HEK293T (cell line): Measurements from ENCODE around the gene ZNF534.
"Not testable (repeated sequence)": the region's sequence is repeated elsewhere in the genome, so short reads cannot be mapped to it uniquely, and the experiment has no call there.

Experiments used
- CTCF ChIA-PET: fragments of 350-600 bp; formaldehyde crosslinking; extraction: SDS; loops from one replicate; lab custom pipeline; 2021; ENCODE audit warnings: antibody characterized with exemption, inconsistent platforms; lab: Yijun Ruan, JAX
- POLR2A ChIA-PET: fragments of 350-600 bp; formaldehyde crosslinking; extraction: SDS; loops from one replicate; lab custom pipeline; 2020; ENCODE audit warnings: antibody characterized with exemption, inconsistent platforms; lab: Yijun Ruan, JAX
- DNase-seq: peaks from one replicate; pipeline ENCODE4 v3.0.0; 2012; ENCODE audit warnings: mixed read lengths; ENCODE audit errors: extremely low spot score
- ARNT ChIP-seq: fragments of 450-650 bp; IDR thresholded peaks from 2 replicates; pipeline ENCODE4 v1.6.1; 2017; ENCODE audit warnings: mild to moderate bottlenecking
- BHLHE40 ChIP-seq: fragments of 450-650 bp; IDR thresholded peaks from 2 replicates; pipeline ENCODE4 v1.6.1; 2016; ENCODE audit warnings: mild to moderate bottlenecking, moderate library complexity, borderline replicate concordance
- CTBP1 ChIP-seq: fragments of 450-650 bp; IDR thresholded peaks from 2 replicates; pipeline ENCODE4 v1.6.1; 2016; ENCODE audit warnings: borderline replicate concordance
- ELF4 ChIP-seq: fragments of 450-650 bp; IDR thresholded peaks from 2 replicates; pipeline ENCODE4 v1.6.1; 2017; ENCODE audit warnings: antibody characterized with exemption
- FOXA1 ChIP-seq: fragments of 450-650 bp; IDR thresholded peaks from 2 replicates; pipeline ENCODE4 v1.6.1; 2016; ENCODE audit warnings: mild to moderate bottlenecking
- FOXK2 ChIP-seq: fragments of 450-650 bp; IDR thresholded peaks from 2 replicates; pipeline ENCODE4 v1.6.1; 2016; ENCODE audit warnings: mild to moderate bottlenecking
- FOXM1 ChIP-seq: fragments of 450-650 bp; IDR thresholded peaks from 2 replicates; pipeline ENCODE4 v1.6.1; 2017; ENCODE audit warnings: mild to moderate bottlenecking, borderline replicate concordance
- HDGF ChIP-seq: fragments of 450-650 bp; IDR thresholded peaks from 2 replicates; pipeline ENCODE4 v1.6.1; 2017; ENCODE audit warnings: antibody characterized with exemption, borderline replicate concordance
- L3MBTL2 ChIP-seq: fragments of 450-650 bp; conservative IDR thresholded peaks from 2 replicates; pipeline ENCODE4 v1.6.1; 2016; ENCODE audit warnings: mild to moderate bottlenecking
- LEF1 ChIP-seq: fragments of 450-650 bp; IDR thresholded peaks from 2 replicates; pipeline ENCODE4 v1.6.1; 2017; ENCODE audit warnings: mild to moderate bottlenecking, borderline replicate concordance
- NFRKB ChIP-seq: fragments of 450-650 bp; IDR thresholded peaks from 2 replicates; pipeline ENCODE4 v1.6.1; 2016; ENCODE audit warnings: mild to moderate bottlenecking, moderate library complexity
- PKNOX1 ChIP-seq: fragments of 450-650 bp; IDR thresholded peaks from 2 replicates; pipeline ENCODE4 v1.6.1; 2016
- SP1 ChIP-seq: fragments of 450-650 bp; IDR thresholded peaks from 2 replicates; pipeline ENCODE4 v1.6.1; 2017
- SUZ12 ChIP-seq: fragments of 450-650 bp; IDR thresholded peaks from 2 replicates; pipeline ENCODE4 v1.6.1; 2016; ENCODE audit warnings: mild to moderate bottlenecking
- TARDBP ChIP-seq: fragments of 450-650 bp; IDR thresholded peaks from 2 replicates; pipeline ENCODE4 v1.6.1; 2016
- ZNF384 ChIP-seq: fragments of 450-650 bp; IDR thresholded peaks from 2 replicates; pipeline ENCODE4 v1.6.1; 2016

ZNF534 gene

DNA sequence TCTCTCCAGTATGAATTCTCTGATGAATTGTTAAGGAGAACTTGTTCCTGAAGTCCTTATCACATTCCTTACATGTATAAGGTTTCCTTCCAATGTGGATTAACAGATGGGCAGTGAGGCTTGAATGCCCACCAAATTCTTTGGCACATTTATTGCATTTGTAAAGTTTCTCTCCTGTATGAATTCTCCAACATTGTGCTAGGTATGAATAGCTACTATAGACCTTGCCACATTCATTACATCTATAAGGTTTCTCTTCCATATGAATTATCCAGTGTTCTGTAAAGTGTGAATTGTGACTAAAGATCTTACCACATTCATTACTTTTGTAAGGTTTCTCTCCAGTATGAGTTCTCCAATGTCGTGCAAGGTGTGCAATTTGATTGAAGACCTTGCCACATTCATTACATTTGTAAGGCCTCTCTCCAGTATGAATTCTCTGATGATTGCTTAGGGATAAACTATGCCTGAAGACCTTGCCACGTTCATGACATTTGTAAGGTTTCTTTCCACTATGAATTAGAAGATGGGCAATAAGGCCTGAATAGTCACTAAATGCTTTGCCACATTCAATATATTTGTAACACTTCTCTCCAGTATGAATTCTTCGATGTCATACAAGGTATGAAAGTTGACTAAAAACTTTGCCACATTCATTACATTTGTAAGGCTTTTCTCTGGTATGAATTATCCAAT is 44.9 kb downstream of the ZNF534 start:
- ChIA-PET POLR2A (no interaction called here), CTCF (no interaction called here)
- no peak for TF ChIP-seq TARDBP
- TF ChIP-seq FOXA1 = no peak
- no peak for TF ChIP-seq BHLHE40
- TF ChIP-seq ZNF384 = no peak
- no peak for TF ChIP-seq ELF4
- no peak for TF ChIP-seq HDGF
- TF ChIP-seq LEF1 = no peak
- no peak for TF ChIP-seq SUZ12
- TF ChIP-seq ARNT = no peak
- no peak for TF ChIP-seq NFRKB
- no peak for TF ChIP-seq FOXK2
- no peak for TF ChIP-seq SP1
- TF ChIP-seq PKNOX1 = no peak
- TF ChIP-seq CTBP1 = no peak
- DNase-seq = no peak

GRCh38 chr19:52474351-52475127 is 45.6 kb downstream of the ZNF534 start:
- no peak for TF ChIP-seq ARNT
- no peak for TF ChIP-seq PKNOX1
- TF ChIP-seq L3MBTL2 = no peak
- TF ChIP-seq ZNF384 = no peak
- TF ChIP-seq FOXA1 = no peak
- no peak for TF ChIP-seq SUZ12
- no peak for TF ChIP-seq CTBP1
- no peak for TF ChIP-seq SP1
- no peak for TF ChIP-seq TARDBP
- TF ChIP-seq FOXK2 = no peak
- TF ChIP-seq FOXM1 = no peak
- TF ChIP-seq ELF4 = no peak
- no peak for TF ChIP-seq BHLHE40
- no peak for TF ChIP-seq HDGF
- no peak for TF ChIP-seq LEF1
- TF ChIP-seq NFRKB = no peak
- CTCF ChIA-PET = no interaction called here
- DNase-seq = no peak
- POLR2A ChIA-PET = no interaction called here

- POLR2A ChIA-PET, DNase-seq, CTCF ChIA-PET: not testable (repeated sequence)
Observed at GRCh38 chr19:52484111-52484743, 55.3 kb downstream of the ZNF534 start.

GRCh38 chr19:52485064-52485463 is 56.1 kb downstream of the ZNF534 start:
- CTCF ChIA-PET, POLR2A ChIA-PET, DNase-seq: not testable (repeated sequence)

DNA sequence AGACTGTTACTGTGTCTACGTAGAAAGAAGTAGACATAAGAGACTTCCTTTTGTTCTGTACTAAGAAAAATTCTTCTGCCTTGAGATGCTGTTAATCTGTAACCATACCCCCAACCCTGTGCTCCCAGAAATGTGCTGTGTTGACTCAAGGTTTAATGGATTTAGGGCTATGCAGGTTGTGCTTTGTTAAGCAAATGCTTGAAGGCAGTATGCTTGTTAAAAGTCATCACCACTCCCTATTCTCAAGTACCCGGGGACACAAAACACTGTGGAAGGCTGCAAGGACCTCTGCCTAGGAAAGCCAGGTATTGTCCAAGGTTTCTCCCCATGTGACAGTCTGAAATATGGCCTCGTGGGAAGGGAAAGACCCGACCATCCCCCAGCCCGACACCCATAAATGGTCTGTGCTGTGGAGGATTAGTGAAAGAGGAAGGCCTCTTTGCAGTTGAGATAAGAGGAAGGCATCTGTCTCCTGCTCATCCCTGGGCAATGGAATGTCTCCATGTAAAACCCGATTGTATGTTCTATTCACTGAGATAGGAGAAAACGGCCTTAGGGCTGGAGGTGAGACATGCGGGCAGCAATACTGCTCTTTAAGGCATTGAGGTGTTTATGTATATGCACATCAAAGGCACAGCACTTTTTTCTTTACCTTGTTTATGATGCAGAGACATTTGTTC is 56.8 kb downstream of the ZNF534 start:
- DNase-seq, CTCF ChIA-PET, POLR2A ChIA-PET: not testable (repeated sequence)

GRCh38 chr19:52492201-52492993 is 63.4 kb downstream of the ZNF534 start:
- POLR2A ChIA-PET = no interaction called here
- DNase-seq = no peak
- CTCF ChIA-PET = no interaction called here
- no peak for TF ChIP-seq ELF4
- TF ChIP-seq ZNF384 = no peak
- TF ChIP-seq FOXM1 = no peak
- TF ChIP-seq TARDBP = no peak
- TF ChIP-seq ARNT = no peak
- no peak for TF ChIP-seq FOXK2
- no peak for TF ChIP-seq FOXA1
- no peak for TF ChIP-seq BHLHE40
- no peak for TF ChIP-seq NFRKB
- no peak for TF ChIP-seq SP1
- no peak for TF ChIP-seq CTBP1
- no peak for TF ChIP-seq PKNOX1
